Fibroblast of lung (primary cell): ENCODE data around the gene MOSPD3. TPM values are rescaled to one million over a fixed set of nuclear protein-coding genes. Genes with fewer than 3 reads are reported as not detected.

Experiments
- DNase-seq, 2 donors: peaks; one replicate each; pipeline versions ENCODE4 v3.0.0 to v3.0.0-alpha.2; 2010; ENCODE audit warnings: low read depth in 2 of 2
- H2AFZ ChIP-seq: 2 replicates; pipeline ENCODE4 v1.5.1; 2012; ENCODE audit warnings: low read length, control low read depth, inconsistent platforms
- H3K27ac ChIP-seq: 2 replicates; pipeline ENCODE4 v1.5.1; 2011; ENCODE audit warnings: low read length, control low read depth; ENCODE audit not compliant: insufficient read depth
- H3K27me3 ChIP-seq: 2 replicates; pipeline ENCODE4 v1.5.1; 2011; ENCODE audit warnings: mild to moderate bottlenecking, low read length; ENCODE audit not compliant: control insufficient read depth, insufficient read depth
- H3K36me3 ChIP-seq: 2 replicates; pipeline ENCODE4 v1.5.1; 2011; ENCODE audit warnings: low read length; ENCODE audit not compliant: control insufficient read depth, insufficient read depth
- H3K4me1 ChIP-seq: 2 replicates; pipeline ENCODE4 v1.5.1; 2011; ENCODE audit warnings: low read length; ENCODE audit not compliant: control insufficient read depth, insufficient read depth; ENCODE audit errors: extremely low read depth
- H3K4me2 ChIP-seq: 2 replicates; pipeline ENCODE4 v1.5.1; 2011; ENCODE audit warnings: low read length, control low read depth; ENCODE audit not compliant: insufficient read depth; ENCODE audit errors: extremely low read depth
- H3K4me3 ChIP-seq, 4 experiments: fragments of 200-600 bp in 1 of 4; sonication (generic) in 1 of 4; replicated peaks in 1 of 4; 2 replicates each; pipeline ENCODE4 v1.5.1; 2011 to 2016; ENCODE audit warnings: low read length in 4 of 4, low read depth in 3 of 4, mild to moderate bottlenecking in 3 of 4, control low read depth in 2 of 4, inconsistent platforms in 1 of 4, mixed read lengths in 1 of 4; ENCODE audit not compliant: insufficient read depth in 1 of 4; ENCODE audit errors: control extremely low read depth in 1 of 4
- H3K79me2 ChIP-seq: 2 replicates; pipeline ENCODE4 v1.5.1; 2012; ENCODE audit warnings: mild to moderate bottlenecking, low read length, inconsistent platforms; ENCODE audit not compliant: control insufficient read depth, insufficient read depth
- H3K9ac ChIP-seq: 2 replicates; pipeline ENCODE4 v1.5.1; 2011; ENCODE audit warnings: mild to moderate bottlenecking, low read length, control low read depth; ENCODE audit not compliant: insufficient read depth
- H3K9me3 ChIP-seq: 2 replicates; pipeline ENCODE4 v1.5.1; 2012; ENCODE audit warnings: low read depth, low read length; ENCODE audit not compliant: control insufficient read depth, insufficient read depth
- H4K20me1 ChIP-seq: 2 replicates; pipeline ENCODE4 v1.5.1; 2011; ENCODE audit warnings: low read length; ENCODE audit not compliant: control insufficient read depth, insufficient read depth; ENCODE audit errors: extremely low read depth
- CTCF ChIP-seq, 2 donors: IDR thresholded peaks in 1 of 2; conservative IDR thresholded peaks in 1 of 2; 1 replicate in 1 of 2; 2 replicates in 1 of 2; pipeline ENCODE4 v1.5.1; 2011 to 2012; ENCODE audit warnings: low read length in 2 of 2, control low read depth in 1 of 2, inconsistent platforms in 1 of 2, low read depth in 1 of 2, mild to moderate bottlenecking in 1 of 2
- EZH2 ChIP-seq: IDR thresholded peaks from 2 replicates; pipeline ENCODE4 v1.5.1; 2012; ENCODE audit warnings: low read length, control low read depth, mild to moderate bottlenecking; ENCODE audit errors: missing control alignments
- polyA plus RNA-seq, 2 donors: library from polyadenylated mRNA; depleted of rRNA in 1 of 2; stranded (reverse) in 1 of 2; unstranded in 1 of 2; fragments of >200 nt; gene quantifications; 2 replicates each; pipeline ENCODE4 v1.2.1, GENCODE V29; 2011 to 2012; ENCODE audit warnings: missing spikeins in 1 of 2
- total RNA-seq: library from RNA; depleted of rRNA; stranded (reverse); fragments of >200 nt; gene quantifications from 2 replicates; pipeline ENCODE4 v1.2.1, GENCODE V29; 2014

Gene MOSPD3
- total and polyA plus RNA-seq, 2 donors (not counting 1 experiment from before 2014, with no cell fraction given) = 5.9 to 12.8 TPM

- no peak overlapping the region for H3K9ac ChIP-seq
- H3K9me3 ChIP-seq = no peaks in the 10 kb centered on the region
- no peaks in the 10 kb centered on the region for H3K79me2 ChIP-seq
- no peak overlapping the region for H3K4me2 ChIP-seq
- H2AFZ ChIP-seq = no peak overlapping the region
- H3K27ac ChIP-seq = no peak overlapping the region
- H3K36me3 ChIP-seq = peaks cover 40% of the 10 kb centered on the region
- H3K27me3 ChIP-seq = no peaks in the 10 kb centered on the region
- no peaks in the 10 kb centered on the region for H3K4me1 ChIP-seq
- TF ChIP-seq CTCF (conservative IDR thresholded peaks at IDR 0.05 in 1 of 2, IDR thresholded peaks at IDR 0.05 in 1 of 2; ENCODE audit: low read depth in 1 of 2, low read length in 2 of 2) (no peak), EZH2 (no peak)
- H4K20me1 ChIP-seq = no peaks in the 10 kb centered on the region
- no peak for DNase-seq
- H3K4me3 ChIP-seq = no peak overlapping the region
These were observed 37.1 kb upstream of the MOSPD3 start for GRCh38 chr7:100575206-100575631.

GRCh38 chr7:100575746-100576383 is 36.5 kb upstream of the MOSPD3 start:
- Histone ChIP-seq H2AFZ (no peak overlapping the region), H3K79me2 (peaks cover 4% of the 10 kb centered on the region), H3K4me2 (no peak overlapping the region), H3K27ac (no peak overlapping the region), H3K4me1 (no peaks in the 10 kb centered on the region), H4K20me1 (no peaks in the 10 kb centered on the region), H3K27me3 (no peaks in the 10 kb centered on the region), H3K9ac (no peak overlapping the region), H3K9me3 (no peaks in the 10 kb centered on the region), H3K36me3 (peaks cover 46% of the 10 kb centered on the region), H3K4me3 (no peak overlapping the region)
- DNase-seq = no peak
- TF ChIP-seq EZH2 (no peak), CTCF (conservative IDR thresholded peaks at IDR 0.05 in 1 of 2, IDR thresholded peaks at IDR 0.05 in 1 of 2; ENCODE audit: low read depth in 1 of 2, low read length in 2 of 2) (no peak)

- Histone ChIP-seq H4K20me1 (no peaks in the 10 kb centered on the region), H2AFZ (no peak overlapping the region), H3K4me3 (no peak overlapping the region), H3K27me3 (no peaks in the 10 kb centered on the region), H3K9me3 (no peaks in the 10 kb centered on the region), H3K36me3 (peaks cover 50% of the 10 kb centered on the region), H3K79me2 (peaks cover 8% of the 10 kb centered on the region), H3K27ac (no peak overlapping the region), H3K9ac (no peak overlapping the region), H3K4me1 (no peaks in the 10 kb centered on the region), H3K4me2 (no peak overlapping the region)
- TF ChIP-seq EZH2 (no peak), CTCF (conservative IDR thresholded peaks at IDR 0.05 in 1 of 2, IDR thresholded peaks at IDR 0.05 in 1 of 2; ENCODE audit: low read depth in 1 of 2, low read length in 2 of 2) (no peak)
- no peak for DNase-seq
These were observed 35.9 kb upstream of the MOSPD3 start for GRCh38 chr7:100576384-100576993.
